ENCODE measurements around the gene ITGA7.

DNA sequence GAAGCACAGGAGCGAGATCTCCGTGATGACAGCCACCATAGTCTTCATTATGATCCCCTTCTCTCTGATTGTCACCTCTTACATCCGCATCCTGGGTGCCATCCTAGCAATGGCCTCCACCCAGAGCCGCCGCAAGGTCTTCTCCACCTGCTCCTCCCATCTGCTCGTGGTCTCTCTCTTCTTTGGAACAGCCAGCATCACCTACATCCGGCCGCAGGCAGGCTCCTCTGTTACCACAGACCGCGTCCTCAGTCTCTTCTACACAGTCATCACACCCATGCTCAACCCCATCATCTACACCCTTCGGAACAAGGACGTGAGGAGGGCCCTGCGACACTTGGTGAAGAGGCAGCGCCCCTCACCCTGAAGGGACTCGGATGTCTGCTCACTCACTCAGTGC is 70.2 kb downstream of the ITGA7 start:
- TF ChIP-seq POLR2A (IDR thresholded peaks at IDR 0.05): no peak
- TF ChIP-seq, protein P1, sequence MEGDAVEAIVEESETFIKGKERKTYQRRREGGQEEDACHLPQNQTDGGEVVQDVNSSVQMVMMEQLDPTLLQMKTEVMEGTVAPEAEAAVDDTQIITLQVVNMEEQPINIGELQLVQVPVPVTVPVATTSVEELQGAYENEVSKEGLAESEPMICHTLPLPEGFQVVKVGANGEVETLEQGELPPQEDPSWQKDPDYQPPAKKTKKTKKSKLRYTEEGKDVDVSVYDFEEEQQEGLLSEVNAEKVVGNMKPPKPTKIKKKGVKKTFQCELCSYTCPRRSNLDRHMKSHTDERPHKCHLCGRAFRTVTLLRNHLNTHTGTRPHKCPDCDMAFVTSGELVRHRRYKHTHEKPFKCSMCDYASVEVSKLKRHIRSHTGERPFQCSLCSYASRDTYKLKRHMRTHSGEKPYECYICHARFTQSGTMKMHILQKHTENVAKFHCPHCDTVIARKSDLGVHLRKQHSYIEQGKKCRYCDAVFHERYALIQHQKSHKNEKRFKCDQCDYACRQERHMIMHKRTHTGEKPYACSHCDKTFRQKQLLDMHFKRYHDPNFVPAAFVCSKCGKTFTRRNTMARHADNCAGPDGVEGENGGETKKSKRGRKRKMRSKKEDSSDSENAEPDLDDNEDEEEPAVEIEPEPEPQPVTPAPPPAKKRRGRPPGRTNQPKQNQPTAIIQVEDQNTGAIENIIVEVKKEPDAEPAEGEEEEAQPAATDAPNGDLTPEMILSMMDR (IDR thresholded peaks at IDR 0.05): no peak
